Heart left ventricle (tissue), 13 donors: ENCODE data around the gene ZFR2.

Experiments
- CTCF ChIP-seq, 12 donors: fragments of 200-600 bp; sonication (generic) in 4 of 12; IDR thresholded peaks; one replicate each; pipeline versions ENCODE4 v1.5.0 to v1.8.0; 2018 to 2022; ENCODE audit warnings: antibody characterized with exemption in 12 of 12, mild to moderate bottlenecking in 5 of 12
- POLR2A ChIP-seq, 2 donors: fragments of 450-650 bp; IDR thresholded peaks; one replicate each; pipeline ENCODE4 v1.6.1; 2017; ENCODE audit warnings: antibody characterized with exemption in 2 of 2, mild to moderate bottlenecking in 2 of 2, moderate library complexity in 2 of 2
- donor health status: ischemic (EF 13 %, LVEDD 7.1; RV severe dilation, severe dysfunction).
- donor health status: DM: no; HTN: yes; CAD: no.
- donor health status: DM: no; HTN: no; CAD: no.
- donor health status: ischemic (EF 25% LVEDD 6.9; RV normal size, moderate dysfunction).
- donor health status: ischemic (EF 25% LVEDD 5.7; RV mildly dilated, moderate dysfunction).
- donor health status: ischemic (EF 35%, LVEDD 5.7; RV mildly dilated, moderate dysfunction).
- donor health status: nonischemic (EF 11% LVEDD 7.7; RV severe dilation, severe dysfunction).
- donor health status: DM: yes; HTN: yes; CAD: no.
- donor health status: PGD.
- donor health status: ischemic (EF 29% LVEDD 5.4; RV normal size, mild dysfunction).
- donor health status: nonischemic (EF 23%, LVEDD 6.1; RV moderate dilation, normal function).

- no peak for TF ChIP-seq CTCF (IDR thresholded peaks at IDR 0.05)
- TF ChIP-seq POLR2A (IDR thresholded peaks at IDR 0.05), result no peak
These were observed 30.9 kb downstream of the ZFR2 start for GRCh38 chr19:3837922-3838321.
